Aorta (tissue), 5 donors: ENCODE data around the gene PTPN1. TPM values are rescaled to one million over a fixed set of nuclear protein-coding genes. Genes with fewer than 3 reads are reported as not detected.

Experiments
- ATAC-seq: fragments of 200-7000 bp; cut with Tn5 transposase; one replicate; pipeline ENCODE4 v1.9.1; 2022; ENCODE audit warnings: moderate library complexity; ENCODE audit not compliant: low FRiP score
- DNase-seq, 2 donors: peaks; one replicate each; pipeline ENCODE4 v3.0.0-alpha.2; 2020
- H3K27ac ChIP-seq, 2 donors: one replicate each; pipeline ENCODE4 v1.5.1; 2013; ENCODE audit warnings: low read length in 2 of 2, mild to moderate bottlenecking in 2 of 2, moderate library complexity in 2 of 2, control low read depth in 1 of 2, inconsistent platforms in 1 of 2, low read depth in 1 of 2
- H3K27me3 ChIP-seq, 2 donors: one replicate each; pipeline ENCODE4 v1.6.1; 2013; ENCODE audit warnings: control low read depth in 1 of 2, low read length in 1 of 2, mild to moderate bottlenecking in 1 of 2, moderate library complexity in 1 of 2; ENCODE audit not compliant: insufficient read depth in 2 of 2, control insufficient read depth in 1 of 2
- H3K36me3 ChIP-seq, 2 donors: one replicate each; pipeline ENCODE4 v1.6.1; 2013; ENCODE audit warnings: control low read depth in 1 of 2, low read length in 1 of 2, mild to moderate bottlenecking in 1 of 2; ENCODE audit not compliant: insufficient read depth in 2 of 2, control insufficient read depth in 1 of 2
- H3K4me1 ChIP-seq, 2 donors: one replicate each; pipeline ENCODE4 v1.6.1; 2013; ENCODE audit warnings: low read length in 2 of 2, control low read depth in 1 of 2, mild to moderate bottlenecking in 1 of 2, moderate library complexity in 1 of 2; ENCODE audit not compliant: insufficient read depth in 2 of 2, control insufficient read depth in 1 of 2
- H3K4me3 ChIP-seq, 2 donors: one replicate each; pipeline ENCODE4 v1.5.1; 2013; ENCODE audit warnings: low read length in 2 of 2, control low read depth in 1 of 2, mild to moderate bottlenecking in 1 of 2
- H3K9me3 ChIP-seq: one replicate; pipeline ENCODE4 v1.6.1; 2013; ENCODE audit warnings: mild to moderate bottlenecking, low read length; ENCODE audit not compliant: control insufficient read depth
- WGBS, 2 donors: extraction: QIAGEN DNeasy Blood & Tissue Kit; methylation state at CpG; one replicate each; pipeline ENCODE4 v1.1.7; 2013; 5-methylcytosine and 5-hydroxymethylcytosine counted together
- intact Hi-C, 2 donors: fragments of 100-400 bp; cut with DNase I; formaldehyde crosslinking; loops; one replicate each; pipeline versions ENCODE4 v1.14.2 to v1.15.0; 2022
- polyA plus RNA-seq, 2 donors: library from polyadenylated mRNA; stranded (reverse); fragments of 200-250 nt; gene quantifications; one replicate each; pipeline ENCODE4 v1.2.3, GENCODE V29; 2013
- total RNA-seq, 2 donors: library from RNA; stranded (reverse); fragmentation: NEBNext Ultra II Directional; extraction: Animal tissue kit (Norgen Biotek cat#: 25700); gene quantifications; one replicate each; pipeline ENCODE4 v1.2.1, GENCODE V29; 2021
- donor health status: healthy with polysubstance abuse.
- donor health status: Bipolar disorder and iron deficiency.
- donor health status: DM: no; HTN: no; CAD: no.
- donor health status: DM: no; HTN: no; CAD: no.
- donor health status: DM: yes; HTN: yes; CAD: no.

PTPN1 gene
- total and polyA plus RNA-seq, 4 donors, result 17.7 to 51.6 (median 25.5) TPM

DNA sequence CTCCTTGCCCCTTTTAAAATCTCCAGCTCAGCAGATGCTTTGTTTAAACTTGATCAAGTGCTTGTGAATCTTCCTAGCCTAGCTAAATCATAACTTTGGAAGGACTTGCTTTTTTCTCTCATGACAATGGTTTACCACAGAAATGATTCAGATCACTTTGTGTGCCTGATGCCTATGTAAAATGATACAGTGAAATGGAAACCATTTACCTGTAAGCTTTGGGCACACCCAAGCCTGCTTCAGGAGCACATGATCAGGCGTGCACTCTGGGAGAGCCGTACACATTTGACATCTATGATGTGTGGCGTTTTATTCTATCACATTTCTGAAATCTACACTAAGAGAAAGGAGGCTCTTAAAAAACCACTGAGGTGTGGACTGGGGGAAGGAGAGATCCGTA is 41.1 kb downstream of the PTPN1 start:
- WGBS, 2 donors, result 96 to 98% methylated on average over 4 of the region's 4 CpGs
- Histone ChIP-seq H3K36me3 (no peaks in the 10 kb centered on the region), H3K4me3 (no peak overlapping the region), H3K4me1 (peaks cover 0 to 2% of the 10 kb centered on the region in 2 donors), H3K27me3 (no peaks in the 10 kb centered on the region), H3K9me3 (no peaks in the 10 kb centered on the region), H3K27ac (no peak overlapping the region)
- intact Hi-C loops, result no loop called here
- DNase-seq, result no peak
- no peak for ATAC-seq

DNA sequence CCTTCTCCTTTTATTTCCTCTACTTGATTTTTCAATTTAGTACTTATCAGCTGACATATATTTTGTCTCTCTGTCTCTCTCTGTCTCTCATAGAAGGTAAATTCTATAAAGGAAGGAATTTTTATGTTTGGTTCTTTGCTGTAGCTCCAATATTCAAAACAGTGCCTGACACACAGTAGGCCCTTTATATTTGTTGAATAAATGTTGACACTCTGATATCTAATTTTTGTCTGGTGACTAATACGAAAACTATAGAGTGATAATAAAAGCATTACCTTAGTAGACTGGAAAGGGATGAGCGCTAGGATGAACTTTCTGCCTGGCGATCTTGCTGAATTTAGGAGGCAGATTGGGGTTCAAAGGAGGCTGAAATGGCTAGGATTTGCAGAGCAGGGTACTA is 42.8 kb downstream of the PTPN1 start:
- no peaks in the 10 kb centered on the region for H3K27me3 ChIP-seq
- H3K9me3 ChIP-seq, result no peaks in the 10 kb centered on the region
- WGBS, 2 donors, result 97 to 98% methylated on average over 3 of the region's 3 CpGs
- no peak overlapping the region for H3K4me3 ChIP-seq
- ATAC-seq (no peak), DNase-seq (no peak)
- no peaks in the 10 kb centered on the region for H3K4me1 ChIP-seq
- no peak overlapping the region for H3K27ac ChIP-seq
- intact Hi-C loops, result no loop called here
- H3K36me3 ChIP-seq, result no peaks in the 10 kb centered on the region

DNA sequence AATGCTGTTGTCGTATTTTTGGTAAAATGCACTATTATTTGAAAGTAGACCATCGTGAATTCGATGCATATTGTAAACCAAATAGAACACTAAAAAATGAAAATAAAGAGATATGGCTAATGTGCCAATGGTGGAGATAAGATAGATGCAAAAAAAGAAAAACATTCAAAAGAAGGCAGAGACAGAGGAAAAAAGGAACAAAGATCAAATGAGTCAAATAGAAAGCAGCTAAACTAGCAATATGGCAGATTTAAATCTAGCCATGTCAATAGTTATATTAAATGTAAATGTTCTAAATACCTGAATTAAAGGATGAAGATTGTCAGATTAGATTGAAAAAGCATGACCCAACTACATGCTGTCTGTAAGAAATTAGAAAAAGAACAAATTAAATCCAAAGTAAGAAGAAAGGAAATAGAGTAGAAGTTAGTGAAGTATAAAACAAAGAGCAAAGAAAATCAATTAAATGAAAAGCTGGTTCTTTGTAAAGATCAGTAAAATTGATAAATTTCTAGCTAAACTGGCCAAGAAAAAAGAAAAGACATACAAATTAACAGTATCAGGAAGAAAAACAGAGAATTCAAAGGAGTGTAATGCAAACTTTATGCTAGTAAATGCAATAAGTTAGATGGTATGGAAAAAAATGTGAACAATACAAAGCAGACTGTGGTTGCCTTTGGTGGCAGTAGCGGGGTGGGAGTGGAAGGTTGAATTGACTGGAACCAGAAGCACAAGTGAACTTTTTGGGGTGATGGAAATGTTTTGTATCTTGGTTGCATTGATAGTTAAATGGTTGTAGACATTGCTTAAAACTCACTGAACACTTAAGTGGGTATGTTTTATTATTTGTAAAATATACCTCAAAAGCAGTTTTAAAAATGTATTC is 44.8 kb downstream of the PTPN1 start:
- Histone ChIP-seq H3K9me3 (no peaks in the 10 kb centered on the region), H3K27me3 (no peaks in the 10 kb centered on the region), H3K36me3 (no peaks in the 10 kb centered on the region), H3K4me1 (no peaks in the 10 kb centered on the region), H3K27ac (no peak overlapping the region), H3K4me3 (no peak overlapping the region)
- 95 to 99% methylated on average over 4 of the region's 4 CpGs for WGBS, 2 donors
- ATAC-seq (no peak), DNase-seq (no peak)
- intact Hi-C loops, result no loop called here

DNA sequence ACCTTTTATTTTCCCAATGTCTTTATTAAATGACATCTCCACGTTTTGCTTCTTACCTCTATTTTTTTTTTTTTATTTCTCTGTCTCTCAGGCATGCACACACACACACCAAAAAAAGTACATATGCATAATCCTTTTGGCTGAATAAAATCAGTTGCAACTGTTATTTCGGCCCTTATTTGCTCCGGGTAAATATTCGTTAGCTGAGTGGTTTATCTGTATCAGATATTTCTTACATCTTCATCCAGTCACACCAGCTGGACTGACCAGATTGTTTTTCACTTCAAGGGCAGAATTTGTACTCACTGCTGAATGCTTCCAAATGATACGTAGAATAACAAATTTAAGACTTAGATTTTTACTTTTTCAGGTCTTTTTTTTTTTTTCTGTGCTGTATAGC is 45.5 kb downstream of the PTPN1 start:
- no peak for DNase-seq
- Histone ChIP-seq H3K4me3 (no peak overlapping the region), H3K27ac (no peak overlapping the region), H3K36me3 (no peaks in the 10 kb centered on the region), H3K9me3 (no peaks in the 10 kb centered on the region), H3K27me3 (no peaks in the 10 kb centered on the region), H3K4me1 (peaks cover 0 to 4% of the 10 kb centered on the region in 2 donors)
- intact Hi-C loops, result no loop called here
- ATAC-seq, result no peak
- 90 to 93% methylated on average over 5 of the region's 5 CpGs for WGBS, 2 donors

DNA sequence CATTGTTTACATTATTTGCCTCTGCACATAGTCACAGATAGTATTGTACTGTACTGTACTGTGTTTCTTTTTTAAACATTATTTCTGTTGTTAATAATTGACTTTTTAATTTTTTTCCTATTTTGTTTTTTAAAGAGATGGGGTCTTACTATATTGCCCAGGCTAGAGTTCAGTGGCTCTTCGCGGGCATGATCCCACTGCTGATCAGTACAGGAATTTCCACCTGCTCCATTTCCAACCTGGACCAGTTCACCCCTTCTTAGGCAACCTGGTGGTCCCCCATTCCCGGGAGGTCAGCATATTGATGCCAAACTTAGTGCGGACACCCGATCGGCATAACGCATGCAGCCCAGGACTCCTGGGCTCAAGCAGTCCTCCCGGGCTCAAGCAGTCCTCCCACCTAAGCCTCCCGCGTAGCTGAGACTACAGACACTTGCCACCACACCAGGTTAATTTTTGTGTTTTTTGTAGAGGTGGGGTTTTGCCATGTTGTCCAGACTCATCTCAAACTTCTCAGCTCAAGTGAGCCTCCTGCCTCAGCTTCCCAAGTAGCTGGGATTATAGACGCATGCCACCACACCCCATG is 47.5 kb downstream of the PTPN1 start:
- Histone ChIP-seq H3K27ac (no peak overlapping the region), H3K36me3 (no peaks in the 10 kb centered on the region), H3K4me3 (no peak overlapping the region), H3K27me3 (no peaks in the 10 kb centered on the region), H3K4me1 (peaks cover 0 to 7% of the 10 kb centered on the region in 2 donors), H3K9me3 (no peaks in the 10 kb centered on the region)
- ATAC-seq (no peak), DNase-seq (no peak)
- intact Hi-C loops, result no loop called here
- WGBS, 2 donors, result 96 to 98% methylated on average over 11 of the region's 11 CpGs

DNA sequence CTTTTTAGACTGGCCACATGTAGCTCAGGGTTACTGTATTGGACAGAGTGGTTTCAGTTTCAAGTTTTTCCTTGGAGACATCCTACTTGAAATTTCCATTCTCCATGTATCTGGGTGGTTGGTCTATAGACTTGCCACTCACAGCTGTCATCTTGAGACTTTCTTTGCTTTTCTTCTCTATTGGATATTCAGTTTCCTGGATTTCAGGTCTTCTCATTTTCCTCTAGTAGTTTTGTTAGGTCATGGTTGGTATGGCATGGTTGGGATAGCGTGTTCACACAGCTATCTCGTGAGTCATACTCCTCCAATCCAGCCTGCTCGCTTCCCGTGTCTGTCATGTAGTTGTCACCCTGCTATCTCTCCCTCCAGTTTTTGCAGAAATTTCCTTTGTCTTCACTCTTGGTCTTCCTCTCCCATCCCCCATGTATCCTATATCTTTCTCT is 48.3 kb downstream of the PTPN1 start:
- WGBS, 2 donors, result 76 to 78% methylated on average over 4 of the region's 4 CpGs
- Histone ChIP-seq H3K4me1 (peaks cover 0 to 7% of the 10 kb centered on the region in 2 donors), H3K27me3 (no peaks in the 10 kb centered on the region), H3K27ac (no peak overlapping the region), H3K36me3 (no peaks in the 10 kb centered on the region), H3K4me3 (no peak overlapping the region), H3K9me3 (no peaks in the 10 kb centered on the region)
- DNase-seq, result no peak
- intact Hi-C loops, result no loop called here
- no peak for ATAC-seq

DNA sequence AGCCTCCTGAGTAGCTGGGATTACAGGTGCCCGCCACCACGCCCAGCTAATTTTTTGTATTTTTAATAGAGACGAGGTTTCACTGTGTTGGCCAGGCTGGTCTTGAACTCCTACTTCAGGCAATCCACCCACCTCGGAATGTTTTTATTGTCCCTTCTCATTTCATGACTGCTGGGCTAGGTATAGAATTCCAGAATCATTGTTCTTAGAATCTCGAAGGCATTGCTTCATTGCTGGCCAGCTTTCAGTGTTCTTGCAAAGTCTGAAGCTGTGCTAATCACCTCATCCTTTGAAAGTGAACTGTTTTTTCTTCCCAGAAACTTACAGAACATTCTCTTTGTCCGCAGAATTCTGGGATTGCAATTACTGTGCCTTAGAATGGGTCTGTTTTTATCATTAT is 49.0 kb downstream of the PTPN1 start:
- Histone ChIP-seq H3K4me3 (no peak overlapping the region), H3K4me1 (peaks cover 0 to 7% of the 10 kb centered on the region in 2 donors), H3K9me3 (no peaks in the 10 kb centered on the region), H3K36me3 (no peaks in the 10 kb centered on the region), H3K27me3 (no peaks in the 10 kb centered on the region), H3K27ac (no peak overlapping the region)
- intact Hi-C loops, result no loop called here
- WGBS, 2 donors, result 96 to 97% methylated on average over 4 to 6 of the region's 6 CpGs
- no peak for ATAC-seq
- DNase-seq, result no peak

DNA sequence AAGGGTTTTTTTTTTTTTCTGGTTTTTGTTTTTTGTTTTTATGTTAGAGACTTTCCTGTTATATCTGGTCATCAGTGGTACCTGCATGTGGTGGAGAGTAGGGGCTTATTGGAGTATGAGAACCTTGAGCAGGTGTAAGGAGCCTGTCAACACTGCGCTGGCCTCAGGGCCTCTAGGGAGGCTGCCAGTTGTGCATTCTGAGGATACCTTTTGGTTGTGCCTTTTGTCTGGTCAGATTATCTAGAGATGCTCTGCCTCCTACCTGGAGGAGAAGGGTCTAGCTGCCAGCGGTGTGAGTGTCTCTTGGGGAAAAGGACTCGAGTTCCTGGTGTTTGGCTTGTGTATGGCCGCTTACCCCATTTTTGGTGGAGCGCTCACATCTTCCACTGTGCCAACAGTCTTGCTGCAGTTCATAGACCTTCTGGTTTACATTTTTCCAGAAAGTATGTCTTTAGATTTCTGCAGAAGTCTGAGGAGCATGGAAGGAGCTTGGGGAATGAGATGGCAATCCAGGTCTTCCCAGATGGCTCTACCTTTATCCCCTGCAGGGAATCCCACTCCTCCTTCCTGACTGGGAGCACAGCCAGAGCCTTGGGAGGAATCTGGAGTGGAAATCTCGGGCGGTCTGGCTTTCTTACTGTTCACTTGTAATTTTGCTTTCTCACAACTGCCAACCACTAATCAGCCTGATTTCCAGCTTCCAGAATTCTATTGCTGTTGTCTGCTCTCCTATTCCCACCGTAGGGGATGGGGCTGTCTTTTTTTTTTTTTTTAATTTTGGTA is 49.9 kb downstream of the PTPN1 start:
- Histone ChIP-seq H3K4me1 (peaks cover 0 to 7% of the 10 kb centered on the region in 2 donors), H3K27ac (no peak overlapping the region), H3K36me3 (no peaks in the 10 kb centered on the region), H3K4me3 (no peak overlapping the region), H3K27me3 (no peaks in the 10 kb centered on the region), H3K9me3 (no peaks in the 10 kb centered on the region)
- DNase-seq (no peak), ATAC-seq (no peak)
- intact Hi-C loops, result loop anchor here in 1 of 2 donors (5.0 kb wide), 1 partner anchor 48 kb away; the partner anchor contains the start of gene PTPN1
- WGBS, 2 donors, result 75 to 76% methylated on average over 8 of the region's 8 CpGs
